A549 (cell line): ENCODE measurements around the gene PAPPA. TPM values are rescaled to one million over a fixed set of nuclear protein-coding genes. Genes with fewer than 3 reads are reported as not detected.

Experiments
- ATAC-seq, 2 experiments: fragments of 200-7000 bp in 1 of 2; fragments of >200 bp in 1 of 2; cut with Nextera tagmentation in 1 of 2; cut with Tn5 transposase in 1 of 2; 3 replicates each; pipeline versions ENCODE4 v1.8.0 to v1.9.1; 2018 to 2020; ENCODE audit warnings: mild to moderate bottlenecking in 1 of 2, moderate library complexity in 1 of 2
- CTCF ChIA-PET: fragments of 300-600 bp; sonication (Branson Sonifier 250); formaldehyde crosslinking; extraction: SDS; loops from one replicate; lab custom pipeline; 2021; ENCODE audit warnings: antibody characterized with exemption, inconsistent platforms; lab: Yijun Ruan, JAX
- POLR2A ChIA-PET: fragments of 350-600 bp; formaldehyde crosslinking; extraction: SDS; loops from one replicate; lab custom pipeline; 2021; ENCODE audit warnings: antibody characterized with exemption, inconsistent platforms; lab: Yijun Ruan, JAX
- DNase-seq, 2 experiments: peaks; one replicate each; pipeline versions ENCODE4 v3.0.0 to v3.0.0-alpha.2; 2011 to 2016; ENCODE audit warnings: low read depth in 1 of 2, low spot score in 1 of 2
- FAIRE-seq: peaks from 2 replicates; lab custom pipeline; 2011; peaks lifted over from hg19 to GRCh38; lab: Jason Lieb, UNC
- H3K27ac ChIP-seq, 2 experiments: fragments of >200 bp; sonication (Bioruptor Twin); formaldehyde crosslinking; 3 replicates each; pipeline ENCODE4 v1.5.1; 2016 to 2017
- H3K4me1 ChIP-seq: fragments of >200 bp; sonication (Bioruptor Twin); formaldehyde crosslinking; 3 replicates; pipeline ENCODE4 v1.6.1; 2016
- H3K4me2 ChIP-seq: fragments of >200 bp; sonication (Bioruptor Twin); formaldehyde crosslinking; 3 replicates; pipeline ENCODE4 v1.6.1; 2016
- H3K4me3 ChIP-seq: fragments of >200 bp; sonication (Bioruptor Twin); formaldehyde crosslinking; 3 replicates; pipeline ENCODE4 v1.5.1; 2016
- H3K9me3 ChIP-seq: fragments of >200 bp; sonication (Bioruptor Twin); formaldehyde crosslinking; 3 replicates; pipeline ENCODE4 v1.6.1; 2016
- BCL3 ChIP-seq: fragments of >200 bp; sonication (Bioruptor Twin); formaldehyde crosslinking; IDR thresholded peaks from 3 replicates; pipeline ENCODE4 v1.6.1; 2016
- BHLHE40 ChIP-seq: IDR thresholded peaks from 2 replicates; pipeline ENCODE4 v1.6.1; 2012; ENCODE audit warnings: low read depth, low read length, inconsistent platforms
- CBX8 ChIP-seq: fragments of 200-600 bp; sonication (generic); IDR thresholded peaks from 2 replicates; pipeline ENCODE4 v1.6.1; 2016
- CEBPB ChIP-seq, 2 experiments: fragments of >200 bp in 1 of 2; sonication (Bioruptor Twin) in 1 of 2; formaldehyde crosslinking in 1 of 2; IDR thresholded peaks; 2 replicates each; pipeline ENCODE4 v1.6.1; 2012 to 2016
- CHD4 ChIP-seq: fragments of 200-600 bp; sonication (generic); IDR thresholded peaks from 2 replicates; pipeline ENCODE4 v1.6.1; 2016; ENCODE audit warnings: antibody characterized with exemption, mild to moderate bottlenecking, borderline replicate concordance
- CTCF ChIP-seq: fragments of >200 bp; sonication (Bioruptor Twin); formaldehyde crosslinking; IDR thresholded peaks from 3 replicates; pipeline ENCODE4 v1.5.1; 2016
- E2F6 ChIP-seq: IDR thresholded peaks from 2 replicates; pipeline ENCODE4 v1.6.1; 2012; ENCODE audit warnings: low read depth, borderline replicate concordance
- EHF ChIP-seq: fragments of 250-450 bp; sonication (Bioruptor Pico); IDR thresholded peaks from 2 replicates; pipeline ENCODE4 v1.5.0; 2020; ENCODE audit warnings: mild to moderate bottlenecking
- ELK1 ChIP-seq: fragments of 150-350 bp; IDR thresholded peaks from 2 replicates; pipeline ENCODE4 v1.6.1; 2014; ENCODE audit warnings: low read depth, mild to moderate bottlenecking, low read length
- EP300 ChIP-seq, 2 experiments: fragments of >200 bp; sonication (Bioruptor Twin); formaldehyde crosslinking; IDR thresholded peaks; 2 replicates in 1 of 2; 3 replicates in 1 of 2; pipeline ENCODE4 v1.6.1; 2016 to 2017
- FOSB ChIP-seq: fragments of 250-450 bp; sonication (Bioruptor Pico); IDR thresholded peaks from 2 replicates; pipeline ENCODE4 v1.5.0; 2020; ENCODE audit warnings: mild to moderate bottlenecking, moderate library complexity
- FOXS1 ChIP-seq: fragments of 250-450 bp; sonication (Bioruptor Pico); IDR thresholded peaks from 2 replicates; pipeline ENCODE4 v1.5.0; 2020; ENCODE audit warnings: mild to moderate bottlenecking, moderate library complexity
- HDAC2 ChIP-seq: fragments of 200-600 bp; sonication (generic); IDR thresholded peaks from 2 replicates; pipeline ENCODE4 v1.6.1; 2016
- HMGXB4 ChIP-seq: fragments of 250-450 bp; sonication (Bioruptor Pico); IDR thresholded peaks from 2 replicates; pipeline ENCODE4 v1.5.0; 2021; ENCODE audit warnings: mild to moderate bottlenecking, moderate library complexity, borderline replicate concordance
- KDM1A ChIP-seq: fragments of 200-600 bp; sonication (generic); IDR thresholded peaks from 2 replicates; pipeline ENCODE4 v1.6.1; 2016; ENCODE audit warnings: low read depth, mild to moderate bottlenecking
- MAX ChIP-seq: IDR thresholded peaks from 2 replicates; pipeline ENCODE4 v1.6.1; 2012
- MAZ ChIP-seq: fragments of 150-350 bp; IDR thresholded peaks from 2 replicates; pipeline ENCODE4 v1.6.1; 2014; ENCODE audit warnings: antibody characterized with exemption, low read depth, low read length, borderline replicate concordance
- MYC ChIP-seq: IDR thresholded peaks from 2 replicates; pipeline ENCODE4 v1.6.1; 2012; ENCODE audit warnings: mild to moderate bottlenecking, inconsistent platforms, low read length, improper control_type of control experiment, borderline replicate concordance
- NFE2L2 ChIP-seq: fragments of 150-350 bp; conservative IDR thresholded peaks from 2 replicates; pipeline ENCODE4 v1.6.1; 2014; ENCODE audit warnings: low read length
- NPAS2 ChIP-seq: fragments of 250-450 bp; sonication (Bioruptor Pico); IDR thresholded peaks from 2 replicates; pipeline ENCODE4 v1.8.0; 2022; ENCODE audit warnings: mild to moderate bottlenecking, moderate library complexity, borderline replicate concordance
- RAD21 ChIP-seq, 2 experiments: fragments of >200 bp in 1 of 2; sonication (Bioruptor Twin) in 1 of 2; formaldehyde crosslinking in 1 of 2; IDR thresholded peaks in 1 of 2; conservative IDR thresholded peaks in 1 of 2; 2 replicates in 1 of 2; 3 replicates in 1 of 2; pipeline ENCODE4 v1.6.1; 2012 to 2018; ENCODE audit warnings: inconsistent platforms in 1 of 2
- RARB ChIP-seq: fragments of 250-450 bp; sonication (Bioruptor Pico); IDR thresholded peaks from 2 replicates; pipeline ENCODE4 v1.8.0; 2021; ENCODE audit warnings: mild to moderate bottlenecking, moderate library complexity
- RCOR1 ChIP-seq: fragments of 150-350 bp; IDR thresholded peaks from 2 replicates; pipeline ENCODE4 v1.6.1; 2014; ENCODE audit warnings: antibody characterized with exemption, low read length, low read depth
- RNF2 ChIP-seq: fragments of 200-600 bp; sonication (generic); IDR thresholded peaks from 2 replicates; pipeline ENCODE4 v1.6.1; 2016; ENCODE audit warnings: low read depth, mild to moderate bottlenecking, antibody characterized with exemption, moderate library complexity, borderline replicate concordance
- SMC3 ChIP-seq: fragments of >200 bp; sonication (Bioruptor Twin); formaldehyde crosslinking; IDR thresholded peaks from 3 replicates; pipeline ENCODE4 v1.6.1; 2018; ENCODE audit warnings: inconsistent platforms
- SREBF2 ChIP-seq: fragments of 450-650 bp; IDR thresholded peaks from 2 replicates; pipeline ENCODE4 v1.6.1; 2014; ENCODE audit warnings: mild to moderate bottlenecking, moderate library complexity
- USF2 ChIP-seq: fragments of 450-650 bp; IDR thresholded peaks from 2 replicates; pipeline ENCODE4 v1.6.1; 2014; ENCODE audit warnings: antibody characterized with exemption
- ZC3H11A ChIP-seq: fragments of 450-650 bp; IDR thresholded peaks from 2 replicates; pipeline ENCODE4 v1.6.1; 2014; ENCODE audit warnings: antibody characterized with exemption, mild to moderate bottlenecking
- ZFP36 ChIP-seq: fragments of 450-650 bp; IDR thresholded peaks from 2 replicates; pipeline ENCODE4 v1.6.1; 2014; ENCODE audit warnings: borderline replicate concordance; ENCODE audit not compliant: partially characterized antibody
- WGBS: methylation state at CpG from one replicate; pipeline ENCODE4 v1.1.6; 2017; ENCODE audit errors: missing lambda C conversion rate; 5-methylcytosine and 5-hydroxymethylcytosine counted together
- polyA plus RNA-seq, 4 experiments: library from polyadenylated mRNA; depleted of rRNA in 3 of 4; stranded (reverse); fragments of >200 nt; fragmentation: RNase III in 1 of 4; extraction: RNeasy Plus Mini Kit Qiagen cat#74134 plus additional on column Dnase treatment in 1 of 4; gene quantifications; 2 replicates in 3 of 4; 3 replicates in 1 of 4; pipeline ENCODE4 v1.2.3, GENCODE V29; 2011 to 2017

The PAPPA gene
- polyA plus RNA-seq, 2 of the 4 experiments (the other 2 are of a cell fraction) = 40.0 to 127 TPM

- WGBS = 71% methylated on average over 1 of the region's 1 CpG
- ATAC-seq = peak in 1 of 2 experiments; percentile 17; a peak in 1 of 6 replicates
- TF ChIP-seq RCOR1 = no peak
- TF ChIP-seq HMGXB4 (CRISPR knock-in tag) = no peak
- no peak for TF ChIP-seq FOXS1
- TF ChIP-seq NPAS2 (CRISPR knock-in tag) = no peak
- no peak for TF ChIP-seq EP300 (IDR thresholded peaks at IDR 0.05)
- TF ChIP-seq HDAC2 = no peak
- no peak for TF ChIP-seq FOSB (CRISPR knock-in tag)
- no peak for TF ChIP-seq SREBF2
- no peak for TF ChIP-seq CEBPB (IDR thresholded peaks at IDR 0.05)
- TF ChIP-seq EHF (CRISPR knock-in tag) = no peak
- TF ChIP-seq BHLHE40 = no peak
- TF ChIP-seq MAZ = no peak
- no peak for TF ChIP-seq CHD4
- TF ChIP-seq MAX = no peak
- no peak for TF ChIP-seq CBX8
- no peak for TF ChIP-seq ELK1
- TF ChIP-seq BCL3 = no peak
- TF ChIP-seq, all 56 proteins: peak for 0
- no peak for FAIRE-seq
- H3K9me3 ChIP-seq = no peaks in the 10 kb centered on the region
- peaks cover 17% of the 10 kb centered on the region for H3K4me1 ChIP-seq
- H3K4me2 ChIP-seq = no peak overlapping the region
- ChIA-PET POLR2A (no interaction called here), CTCF (no interaction called here)
- no peak for DNase-seq
- H3K4me3 ChIP-seq = no peak overlapping the region
- H3K27ac ChIP-seq = peak overlapping the region in 1 of 2 experiments; percentile 43; a peak in 3 of 6 replicates
These were observed 64.8 kb downstream of the PAPPA start for GRCh38 chr9:116218399-116218798.

- Histone ChIP-seq H3K4me1 (peaks cover 17% of the 10 kb centered on the region), H3K9me3 (no peaks in the 10 kb centered on the region), H3K4me2 (no peak overlapping the region), H3K27ac (peak overlapping the region in 1 of 2 experiments; percentile 42; a peak in 3 of 6 replicates), H3K4me3 (no peak overlapping the region)
- CTCF ChIA-PET = no interaction called here
- FAIRE-seq (no peak), ATAC-seq (no peak), DNase-seq (no peak)
- WGBS = 93% methylated on average over 11 of the region's 11 CpGs
- POLR2A ChIA-PET = no interaction called here
- TF ChIP-seq MYC (no peak), CTCF (no peak), RARB (CRISPR knock-in tag) (no peak), MAZ (no peak), HMGXB4 (CRISPR knock-in tag) (no peak), ZFP36 (no peak), RAD21 (conservative IDR thresholded peaks at IDR 0.05 in 1 of 2, IDR thresholded peaks at IDR 0.05 in 1 of 2) (no peak), ZC3H11A (no peak), RNF2 (no peak), USF2 (no peak), E2F6 (no peak), HDAC2 (no peak), KDM1A (no peak), EP300 (IDR thresholded peaks at IDR 0.05) (no peak), SMC3 (no peak), CEBPB (IDR thresholded peaks at IDR 0.05) (no peak), NFE2L2 (no peak)
These were observed 66.1 kb downstream of the PAPPA start for GRCh38 chr9:116219686-116220085.
